Smooth muscle cell (in vitro differentiated cells): ENCODE data around the gene PUS1. TPM values are rescaled to one million over a fixed set of nuclear protein-coding genes. Genes with fewer than 3 reads are reported as not detected.

ENCODE experiments used
- DNase-seq: peaks from one replicate; lab custom pipeline; 2025; ENCODE audit not compliant: unreplicated experiment; lab: John Stamatoyannopoulos, UW
- H2AFZ ChIP-seq: fragments of 200-600 bp; sonication (generic); 2 replicates; pipeline ENCODE4 v1.6.0; 2016; ENCODE audit warnings: antibody characterized with exemption, low read depth, mild to moderate bottlenecking
- H3F3A ChIP-seq: fragments of 200-600 bp; sonication (generic); 2 replicates; pipeline ENCODE4 v1.6.0; 2017; ENCODE audit warnings: antibody characterized with exemption, low read depth
- H3K27ac ChIP-seq: fragments of 200-600 bp; sonication (generic); 2 replicates; pipeline ENCODE4 v1.5.1; 2016; ENCODE audit warnings: low read depth, mild to moderate bottlenecking
- H3K27me3 ChIP-seq: fragments of 200-600 bp; sonication (generic); 2 replicates; pipeline ENCODE4 v1.6.1; 2016; ENCODE audit warnings: low read depth, mild to moderate bottlenecking
- H3K36me3 ChIP-seq: fragments of 200-600 bp; sonication (generic); 2 replicates; pipeline ENCODE4 v1.5.1; 2016; ENCODE audit warnings: low read depth
- H3K4me1 ChIP-seq: fragments of 200-600 bp; sonication (generic); 2 replicates; pipeline ENCODE4 v1.5.1; 2016; ENCODE audit warnings: low read depth
- H3K4me2 ChIP-seq: fragments of 200-600 bp; sonication (generic); 2 replicates; pipeline ENCODE4 v1.6.0; 2016; ENCODE audit warnings: mild to moderate bottlenecking
- H3K4me3 ChIP-seq: fragments of 200-600 bp; sonication (generic); 2 replicates; pipeline ENCODE4 v1.5.1; 2016; ENCODE audit warnings: mild to moderate bottlenecking
- H3K79me2 ChIP-seq: fragments of 200-600 bp; sonication (generic); 2 replicates; pipeline ENCODE4 v1.6.0; 2016; ENCODE audit warnings: low read depth, mild to moderate bottlenecking
- H3K9ac ChIP-seq: fragments of 200-600 bp; sonication (generic); 2 replicates; pipeline ENCODE4 v1.6.0; 2016; ENCODE audit warnings: low read depth
- H3K9me3 ChIP-seq: fragments of 200-600 bp; sonication (generic); replicated peaks from 2 replicates; pipeline ENCODE4 v1.5.1; 2016; ENCODE audit warnings: low read depth
- H4K20me1 ChIP-seq: fragments of 200-600 bp; sonication (generic); 2 replicates; pipeline ENCODE4 v1.6.0; 2016; ENCODE audit warnings: low read depth
- CTCF ChIP-seq: fragments of 200-600 bp; sonication (generic); IDR thresholded peaks from 2 replicates; pipeline ENCODE4 v1.5.1; 2017; ENCODE audit warnings: borderline replicate concordance, mild to moderate bottlenecking, antibody characterized with exemption; ENCODE audit not compliant: insufficient read depth, poor library complexity, severe bottlenecking
- WGBS: methylation state at CpG from one replicate; pipeline ENCODE4 v1.1.7; 2016; ENCODE audit warnings: low lambda C conversion rate; 5-methylcytosine and 5-hydroxymethylcytosine counted together
- polyA plus RNA-seq: library from polyadenylated mRNA; unstranded; fragments of >200 nt; fragmentation: Nextera tagmentation; extraction: Ambion mirVana; gene quantifications from 2 replicates; pipeline ENCODE4 v1.2.1, GENCODE V29; 2016
- total RNA-seq: library from RNA; depleted of rRNA; stranded (reverse); fragments of >200 nt; gene quantifications from 2 replicates; pipeline ENCODE4 v1.2.3, GENCODE V29; 2014

The PUS1 gene
- total and polyA plus RNA-seq, 2 experiments from 2014 or later: 6.6 to 22.2 TPM

DNA sequence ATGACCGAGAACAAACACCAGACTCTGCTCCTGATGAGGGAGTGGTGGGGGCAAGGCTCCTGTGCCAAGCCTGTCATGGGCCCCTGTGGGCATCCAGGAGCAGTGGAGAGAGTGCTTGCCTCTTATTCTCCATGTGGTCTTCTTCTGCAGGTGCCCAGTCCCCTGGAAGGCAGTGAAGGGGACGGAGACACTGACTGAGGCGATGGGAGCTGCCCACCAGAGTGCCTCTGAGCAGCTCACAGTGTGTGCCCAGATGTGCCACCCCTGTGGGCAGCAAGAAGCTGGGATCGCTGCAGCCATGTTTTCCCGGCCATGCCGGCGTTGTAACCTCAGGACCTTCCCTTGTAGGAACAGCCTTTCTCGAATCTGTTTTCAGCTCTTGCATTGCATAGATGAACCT, 14.3 kb downstream of the PUS1 start:
- no peak for DNase-seq
- H3K4me2 ChIP-seq: no peak overlapping the region
- no peak for TF ChIP-seq CTCF
- H3K4me3 ChIP-seq: no peak overlapping the region
- peaks cover 3% of the 10 kb centered on the region for H3K36me3 ChIP-seq
- no peaks in the 10 kb centered on the region for H3K27me3 ChIP-seq
- H3K9me3 ChIP-seq: no peaks in the 10 kb centered on the region
- H3K27ac ChIP-seq: no peak overlapping the region
- H3F3A ChIP-seq: peaks cover 9% of the 10 kb centered on the region
- no peaks in the 10 kb centered on the region for H4K20me1 ChIP-seq
- H3K4me1 ChIP-seq: no peaks in the 10 kb centered on the region
- H2AFZ ChIP-seq: no peak overlapping the region
- 97% methylated on average over 8 of the region's 8 CpGs for WGBS
- no peak overlapping the region for H3K9ac ChIP-seq
- no peaks in the 10 kb centered on the region for H3K79me2 ChIP-seq

DNA sequence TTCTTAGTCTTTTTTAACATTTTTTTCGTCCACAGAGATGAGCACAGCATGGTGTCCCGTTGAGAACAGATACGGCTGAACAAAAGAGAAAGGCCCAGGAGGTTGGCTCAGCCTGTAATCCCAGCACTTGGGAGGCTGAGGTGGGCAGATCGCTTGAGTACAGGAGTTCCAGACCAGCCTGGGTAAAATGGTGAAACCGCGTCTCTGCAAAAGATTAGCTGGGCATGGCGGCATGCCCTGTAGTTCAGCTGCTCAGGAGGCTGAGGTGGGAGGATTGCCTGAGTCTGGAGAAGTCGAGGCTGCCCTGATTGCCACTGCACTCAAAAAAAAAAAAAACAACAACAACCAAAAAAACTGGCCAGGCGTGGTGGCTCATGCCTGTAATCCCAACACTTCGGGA, 14.8 kb downstream of the PUS1 start:
- H3K9me3 ChIP-seq: no peaks in the 10 kb centered on the region
- no peaks in the 10 kb centered on the region for H3K79me2 ChIP-seq
- no peaks in the 10 kb centered on the region for H3K27me3 ChIP-seq
- DNase-seq: no peak
- H2AFZ ChIP-seq: no peak overlapping the region
- H3K4me3 ChIP-seq: no peak overlapping the region
- no peak overlapping the region for H3K27ac ChIP-seq
- H4K20me1 ChIP-seq: no peaks in the 10 kb centered on the region
- no peak for TF ChIP-seq CTCF
- peaks cover 3% of the 10 kb centered on the region for H3K36me3 ChIP-seq
- WGBS: 96% methylated on average over 10 of the region's 10 CpGs
- no peak overlapping the region for H3K4me2 ChIP-seq
- H3K9ac ChIP-seq: no peak overlapping the region
- H3F3A ChIP-seq: peaks cover 13% of the 10 kb centered on the region
- no peaks in the 10 kb centered on the region for H3K4me1 ChIP-seq

- no peaks in the 10 kb centered on the region for H3K27me3 ChIP-seq
- TF ChIP-seq CTCF: no peak
- no peak overlapping the region for H3K4me3 ChIP-seq
- H3K36me3 ChIP-seq: peaks cover 3% of the 10 kb centered on the region
- 97% methylated on average over 35 of the region's 35 CpGs for WGBS
- H3K27ac ChIP-seq: no peak overlapping the region
- no peak overlapping the region for H3K9ac ChIP-seq
- no peaks in the 10 kb centered on the region for H4K20me1 ChIP-seq
- H3K9me3 ChIP-seq: no peaks in the 10 kb centered on the region
- no peaks in the 10 kb centered on the region for H3K79me2 ChIP-seq
- DNase-seq: no peak
- H3K4me2 ChIP-seq: no peak overlapping the region
- peaks cover 18% of the 10 kb centered on the region for H3F3A ChIP-seq
- H3K4me1 ChIP-seq: no peaks in the 10 kb centered on the region
- H2AFZ ChIP-seq: no peak overlapping the region
These were observed 15.7 kb downstream of the PUS1 start for GRCh38 chr12:131944601-131945251.

GRCh38 chr12:131946757-131947156, 17.7 kb downstream of the PUS1 start:
- Histone ChIP-seq H3F3A (peaks cover 18% of the 10 kb centered on the region), H4K20me1 (peaks cover 8% of the 10 kb centered on the region), H3K27ac (no peak overlapping the region), H3K9me3 (no peaks in the 10 kb centered on the region), H3K9ac (no peak overlapping the region), H3K27me3 (no peaks in the 10 kb centered on the region), H3K4me3 (no peak overlapping the region), H3K4me2 (no peak overlapping the region), H3K36me3 (peaks cover 3% of the 10 kb centered on the region), H3K79me2 (peaks cover 15% of the 10 kb centered on the region), H2AFZ (no peak overlapping the region), H3K4me1 (peaks cover 5% of the 10 kb centered on the region)
- 93% methylated on average over 6 of the region's 6 CpGs for WGBS
- no peak for DNase-seq
- no peak for TF ChIP-seq CTCF
